Caco-2 (cell line): Measurements from ENCODE around the gene NEMP2. TPM values are rescaled to one million over a fixed set of nuclear protein-coding genes. Genes with fewer than 3 reads are reported as not detected.

Experiments
- BruUV-seq: library from RNA; stranded (reverse); fragments of 400-500 nt; replicated peaks from 2 replicates; lab custom pipeline; 2021; lab: Mats Ljungman, UMichigan
- CTCF ChIA-PET: fragments of 300-600 bp; sonication (Branson Sonifier 250); formaldehyde crosslinking; loops from one replicate; lab custom pipeline; 2022; ENCODE audit warnings: antibody characterized with exemption; lab: Charles Lee
- POLR2A ChIA-PET: fragments of 300-600 bp; sonication (Branson Sonifier 250); formaldehyde crosslinking; loops from one replicate; lab custom pipeline; 2022; ENCODE audit warnings: antibody characterized with exemption; lab: Charles Lee
- DNase-seq, 2 experiments: peaks; one replicate each; pipeline versions ENCODE4 v3.0.0 to v3.0.0-alpha.2; 2020 to 2022
- H3K27me3 ChIP-seq: replicated peaks from 2 replicates; pipeline ENCODE4 v1.6.0; 2011; ENCODE audit warnings: low read length; ENCODE audit not compliant: control insufficient read depth, insufficient read depth
- H3K36me3 ChIP-seq: 2 replicates; pipeline ENCODE4 v1.5.1; 2011; ENCODE audit warnings: low read length; ENCODE audit not compliant: control insufficient read depth, insufficient read depth
- H3K4me1 ChIP-seq: fragments of 250-450 bp; sonication (Bioruptor Pico); 2 replicates; pipeline ENCODE4 v1.5.1; 2020; ENCODE audit warnings: mild to moderate bottlenecking
- H3K4me3 ChIP-seq: 2 replicates; pipeline ENCODE4 v1.5.1; 2011; ENCODE audit warnings: low read depth, mild to moderate bottlenecking, control low read depth, low read length
- H3K9me3 ChIP-seq: fragments of 250-450 bp; sonication (Bioruptor Pico); 2 replicates; pipeline ENCODE4 v1.5.1; 2020; ENCODE audit warnings: mild to moderate bottlenecking, moderate library complexity
- H3K27ac Mint-ChIP-seq: one replicate; pipeline ENCODE4 v1.8.0; 2022; ENCODE audit warnings: mixed read lengths; ENCODE audit not compliant: unreplicated experiment
- H3K27me3 Mint-ChIP-seq: one replicate; pipeline ENCODE4 v1.8.0; 2022; ENCODE audit warnings: mixed read lengths; ENCODE audit not compliant: insufficient read depth, unreplicated experiment
- H3K36me3 Mint-ChIP-seq: one replicate; pipeline ENCODE4 v1.8.0; 2022; ENCODE audit warnings: mild to moderate bottlenecking, mixed read lengths; ENCODE audit not compliant: insufficient read depth, unreplicated experiment
- H3K4me1 Mint-ChIP-seq: one replicate; pipeline ENCODE4 v1.8.0; 2022; ENCODE audit warnings: low read depth, mixed read lengths; ENCODE audit not compliant: unreplicated experiment
- H3K4me3 Mint-ChIP-seq: one replicate; pipeline ENCODE4 v1.8.0; 2022; ENCODE audit warnings: mild to moderate bottlenecking, moderate library complexity, mixed read lengths; ENCODE audit not compliant: unreplicated experiment
- H3K9me3 Mint-ChIP-seq: one replicate; pipeline ENCODE4 v1.8.0; 2022; ENCODE audit warnings: mixed read lengths; ENCODE audit not compliant: unreplicated experiment
- CTCF ChIP-seq, 2 experiments: fragments of 200-600 bp in 1 of 2; IDR thresholded peaks; 1 replicate in 1 of 2; 2 replicates in 1 of 2; pipeline versions ENCODE4 v1.5.1 to v1.8.0; 2011 to 2022; ENCODE audit warnings: antibody characterized with exemption in 1 of 2, control low read depth in 1 of 2, inconsistent platforms in 1 of 2, low read depth in 1 of 2, low read length in 1 of 2, mild to moderate bottlenecking in 1 of 2, moderate library complexity in 1 of 2; ENCODE audit not compliant: insufficient read depth in 1 of 2, severe bottlenecking in 1 of 2, unreplicated experiment in 1 of 2
- intact Hi-C: fragments of 100-400 bp; cut with micrococcal nuclease; formaldehyde crosslinking; loops from one replicate; pipeline ENCODE4 v1.10.0; 2022; ENCODE audit not compliant: unreplicated experiment
- total RNA-seq: library from RNA; stranded (reverse); gene quantifications from 2 replicates; pipeline ENCODE4 v1.2.3, GENCODE V29; 2022

The NEMP2 gene
- total RNA-seq, 1 experiment from 2014 or later = 19.1 TPM

DNA sequence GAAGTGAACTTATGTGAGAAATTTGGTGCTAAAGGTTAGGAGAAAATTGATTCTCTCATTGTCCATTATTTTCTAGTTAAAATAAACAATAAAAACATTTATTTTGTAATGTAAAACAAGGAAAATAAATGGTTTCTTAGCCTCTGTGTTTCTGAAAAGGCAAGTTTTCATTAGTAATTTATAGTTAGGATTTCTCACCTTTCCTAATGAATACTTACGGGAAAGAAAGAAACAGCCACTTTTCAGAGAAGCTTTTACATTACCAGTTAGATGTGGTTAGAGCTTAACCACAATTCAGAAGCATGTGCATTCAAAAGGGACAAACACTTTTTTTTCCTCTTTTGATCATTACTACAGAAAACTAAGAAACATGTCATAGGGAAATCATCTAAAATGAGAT is 18.8 kb downstream of the NEMP2 start:
- H3K4me1 ChIP-seq = no peaks in the 10 kb centered on the region
- TF ChIP-seq CTCF (IDR thresholded peaks at IDR 0.05; ENCODE audit: insufficient read depth in 1 of 2, low read depth in 1 of 2, low read length in 1 of 2, severe bottlenecking in 1 of 2, unreplicated experiment in 1 of 2) = no peak
- no TSS peak for BruUV-seq
- no peak for DNase-seq
- ChIA-PET CTCF (no interaction called here), POLR2A (no interaction called here)
- no peak overlapping the region for H3K4me3 Mint-ChIP-seq
- H3K4me1 Mint-ChIP-seq = no peaks in the 10 kb centered on the region
- no peaks in the 10 kb centered on the region for H3K9me3 Mint-ChIP-seq
- intact Hi-C loops = no loop called here
- H3K27me3 ChIP-seq = no peaks in the 10 kb centered on the region
- no peak overlapping the region for H3K27ac Mint-ChIP-seq
- H3K36me3 ChIP-seq = no peaks in the 10 kb centered on the region
- H3K27me3 Mint-ChIP-seq = no peaks in the 10 kb centered on the region
- no peak overlapping the region for H3K4me3 ChIP-seq
- peaks cover 17% of the 10 kb centered on the region for H3K36me3 Mint-ChIP-seq
- no peaks in the 10 kb centered on the region for H3K9me3 ChIP-seq

- no peak overlapping the region for H3K4me3 ChIP-seq
- no TSS peak for BruUV-seq
- H3K27me3 ChIP-seq = no peaks in the 10 kb centered on the region
- H3K27me3 Mint-ChIP-seq = no peaks in the 10 kb centered on the region
- TF ChIP-seq CTCF (IDR thresholded peaks at IDR 0.05; ENCODE audit: insufficient read depth in 1 of 2, low read depth in 1 of 2, low read length in 1 of 2, severe bottlenecking in 1 of 2, unreplicated experiment in 1 of 2) = no peak
- H3K4me3 Mint-ChIP-seq = no peak overlapping the region
- no peak overlapping the region for H3K27ac Mint-ChIP-seq
- H3K9me3 Mint-ChIP-seq = no peaks in the 10 kb centered on the region
- no peak for DNase-seq
- peaks cover 17% of the 10 kb centered on the region for H3K36me3 Mint-ChIP-seq
- ChIA-PET POLR2A (no interaction called here), CTCF (no interaction called here)
- H3K36me3 ChIP-seq = no peaks in the 10 kb centered on the region
- H3K4me1 Mint-ChIP-seq = no peaks in the 10 kb centered on the region
- H3K9me3 ChIP-seq = no peaks in the 10 kb centered on the region
- intact Hi-C loops = no loop called here
- H3K4me1 ChIP-seq = no peaks in the 10 kb centered on the region
Observed at GRCh38 chr2:190514676-190515075, 19.8 kb downstream of the NEMP2 start.

GRCh38 chr2:190513877-190514276 is 20.6 kb downstream of the NEMP2 start:
- ChIA-PET CTCF (no interaction called here), POLR2A (no interaction called here)
- TF ChIP-seq CTCF (IDR thresholded peaks at IDR 0.05; ENCODE audit: insufficient read depth in 1 of 2, low read depth in 1 of 2, low read length in 1 of 2, severe bottlenecking in 1 of 2, unreplicated experiment in 1 of 2) = no peak
- peaks cover 17% of the 10 kb centered on the region for H3K36me3 Mint-ChIP-seq
- no TSS peak for BruUV-seq
- no peaks in the 10 kb centered on the region for H3K4me1 Mint-ChIP-seq
- no peak overlapping the region for H3K4me3 Mint-ChIP-seq
- H3K36me3 ChIP-seq = no peaks in the 10 kb centered on the region
- no peaks in the 10 kb centered on the region for H3K27me3 ChIP-seq
- H3K9me3 Mint-ChIP-seq = no peaks in the 10 kb centered on the region
- H3K27me3 Mint-ChIP-seq = no peaks in the 10 kb centered on the region
- no peak overlapping the region for H3K27ac Mint-ChIP-seq
- no peak overlapping the region for H3K4me3 ChIP-seq
- no peaks in the 10 kb centered on the region for H3K9me3 ChIP-seq
- no peak for DNase-seq
- no peaks in the 10 kb centered on the region for H3K4me1 ChIP-seq
- intact Hi-C loops = no loop called here
